Common myeloid progenitor, CD34-positive (primary cell): Measurements from ENCODE around the gene CPT1C. TPM values are rescaled to one million over a fixed set of nuclear protein-coding genes. Genes with fewer than 3 reads are reported as not detected.
A peak's percentile ranks its signal among the peaks of the same experiment; 100 is the strongest.

Experiments used
- CTCF ChIA-PET: fragments of 350-600 bp; sonication (Branson Sonifier 250); formaldehyde crosslinking; loops from one replicate; lab custom pipeline; 2021; ENCODE audit warnings: antibody characterized with exemption; lab: Charles Lee
- POLR2A ChIA-PET: fragments of 350-600 bp; sonication (Branson Sonifier 250); formaldehyde crosslinking; loops from one replicate; lab custom pipeline; 2021; ENCODE audit warnings: antibody characterized with exemption; lab: Charles Lee
- DNase-seq, 3 donors: peaks; one replicate each; pipeline versions ENCODE4 v3.0.0 to v3.0.0-alpha.2; 2013
- H3K27ac ChIP-seq, 2 experiments: 1 replicate in 1 of 2; 2 replicates in 1 of 2; pipeline ENCODE4 v1.7.0; 2013; ENCODE audit warnings: inconsistent platforms in 2 of 2, low read length in 2 of 2, mild to moderate bottlenecking in 2 of 2, low read depth in 1 of 2, moderate library complexity in 1 of 2; ENCODE audit not compliant: severe bottlenecking in 2 of 2, insufficient read depth in 1 of 2, poor library complexity in 1 of 2
- H3K27me3 ChIP-seq, 5 experiments: replicated peaks in 2 of 5; 1 replicate in 3 of 5; 2 replicates in 2 of 5; pipeline versions ENCODE4 v1.6.1 to v1.7.0; 2013; ENCODE audit warnings: low read length in 4 of 5, mild to moderate bottlenecking in 2 of 5, moderate library complexity in 2 of 5, inconsistent platforms in 1 of 5; ENCODE audit not compliant: insufficient read depth in 5 of 5, control insufficient read depth in 4 of 5
- H3K36me3 ChIP-seq, 4 experiments: 1 replicate in 2 of 4; 2 replicates in 2 of 4; pipeline versions ENCODE4 v1.6.1 to v1.7.0; 2013; ENCODE audit warnings: low read length in 3 of 4, control low read depth in 1 of 4, mild to moderate bottlenecking in 1 of 4; ENCODE audit not compliant: control insufficient read depth in 4 of 4, insufficient read depth in 4 of 4
- H3K4me1 ChIP-seq, 4 experiments: 1 replicate in 3 of 4; 2 replicates in 1 of 4; pipeline versions ENCODE4 v1.6.1 to v1.7.1; 2013; ENCODE audit warnings: low read length in 3 of 4, mild to moderate bottlenecking in 3 of 4, control low read depth in 1 of 4, inconsistent platforms in 1 of 4, moderate library complexity in 1 of 4; ENCODE audit not compliant: control insufficient read depth in 4 of 4, insufficient read depth in 4 of 4; ENCODE audit errors: control extremely low read depth in 1 of 4
- H3K4me3 ChIP-seq, 7 experiments: 1 replicate in 4 of 7; 2 replicates in 3 of 7; pipeline versions ENCODE4 v1.5.1 to v1.7.0; 2013; ENCODE audit warnings: mild to moderate bottlenecking in 7 of 7, low read length in 6 of 7, moderate library complexity in 6 of 7, inconsistent platforms in 2 of 7, low read depth in 2 of 7, control low read depth in 1 of 7; ENCODE audit not compliant: insufficient read depth in 4 of 7, control insufficient read depth in 1 of 7; ENCODE audit errors: extremely low read depth in 1 of 7
- H3K9me3 ChIP-seq, 5 experiments: 1 replicate in 4 of 5; 2 replicates in 1 of 5; pipeline versions ENCODE4 v1.6.1 to v1.7.1; 2013; ENCODE audit warnings: low read length in 4 of 5, mild to moderate bottlenecking in 2 of 5, inconsistent platforms in 1 of 5, low read depth in 1 of 5, moderate library complexity in 1 of 5; ENCODE audit not compliant: control insufficient read depth in 4 of 5, insufficient read depth in 2 of 5; ENCODE audit errors: control extremely low read depth in 1 of 5
- WGBS: methylation state at CpG from one replicate; pipeline ENCODE4 v1.1.5; 2013; ENCODE audit not compliant: insufficient coverage; 5-methylcytosine and 5-hydroxymethylcytosine counted together
- polyA plus RNA-seq: library from polyadenylated mRNA; unstranded; fragments of 120-200 nt; gene quantifications from one replicate; pipeline ENCODE4 v1.2.1, GENCODE V29; 2013

The CPT1C gene
- 0.78 TPM for polyA plus RNA-seq

- Histone ChIP-seq H3K27me3 (peaks cover 0 to 38% (median 23%) of the 10 kb centered on the region in 5 experiments), H3K27ac (no peak within 1 kb of the TSS), H3K4me3 (peak within 1 kb of the TSS in 4 of 7 experiments; percentile 3 to 59 (median 22)), H3K4me1 (peaks cover 0 to 48% (median 29%) of the 10 kb centered on the region in 4 experiments), H3K36me3 (peaks cover 0 to 37% (median 15%) of the 10 kb centered on the region in 4 experiments), H3K9me3 (no peaks in the 10 kb centered on the region)
- 8% methylated on average over 26 of the region's 38 CpGs for WGBS
- DNase-seq, result peak in 1 of 3 donors; percentile 46
- CTCF ChIA-PET, result interaction anchor here (0.5 to 2.5 kb wide), 7 partner anchors 9 to 76 kb away, joined by 3 to 8 read pairs (median 3); partner anchors contain the start of gene AP2A1
- POLR2A ChIA-PET, result interaction anchor here (1.4 kb wide), 1 partner anchor 14 kb away, joined by 3 read pairs; no protein-coding TSS in a partner anchor
These were observed at the start of gene CPT1C for GRCh38 chr19:49690656-49691242. CPT1C (plus strand) TSS chr19:49691116; CDS start chr19:49692253, 1,137 bp downstream.

- Histone ChIP-seq H3K4me1 (peaks cover 12 to 43% (median 41%) of the 10 kb centered on the region in 4 experiments), H3K4me3 (peak within 1 kb of the TSS; percentile 91 to 99 (median 95)), H3K9me3 (no peaks in the 10 kb centered on the region), H3K27ac (peak within 1 kb of the TSS; percentile 98 to 99), H3K36me3 (peaks cover 7 to 27% (median 14%) of the 10 kb centered on the region in 4 experiments), H3K27me3 (no peaks in the 10 kb centered on the region)
- POLR2A ChIA-PET, result interaction anchor here (1.1 to 3.2 kb wide), 4 partner anchors 14 to 50 kb away, joined by 4 to 28 read pairs (median 7); partner anchors contain the start of genes BCL2L12, IRF3 and PRR12
- DNase-seq, result peak; percentile 99 to 100 (median 100)
- CTCF ChIA-PET, result interaction anchor here (0.9 kb wide), 1 partner anchor 37 kb away, joined by 4 read pairs; no protein-coding TSS in a partner anchor
- 0% methylated on average over 68 of the region's 87 CpGs for WGBS
These were observed 49.0 kb upstream of the CPT1C start, which contains the start of gene SCAF1 for GRCh38 chr19:49641688-49642491. SCAF1 (plus strand) TSS chr19:49642209; CDS start chr19:49645027, 2,818 bp downstream.

- DNase-seq, result peak in 1 of 3 donors; percentile 26
- Histone ChIP-seq H3K27ac (peak overlapping the region; percentile 98 to 99), H3K4me1 (peaks cover 12 to 43% (median 41%) of the 10 kb centered on the region in 4 experiments), H3K36me3 (peaks cover 10 to 33% (median 20%) of the 10 kb centered on the region in 4 experiments), H3K4me3 (peak overlapping the region; percentile 91 to 99 (median 95)), H3K27me3 (no peaks in the 10 kb centered on the region), H3K9me3 (no peaks in the 10 kb centered on the region)
- POLR2A ChIA-PET, result interaction anchor here (0.6 to 3.2 kb wide), 5 partner anchors 10 to 51 kb away, joined by 4 to 28 read pairs (median 6); partner anchors contain the start of genes BCL2L12, IRF3 and PRR12
- CTCF ChIA-PET, result interaction anchor here (0.7 to 1.5 kb wide), 4 partner anchors 20 to 36 kb away, joined by 3 to 10 read pairs (median 4); no protein-coding TSS in a partner anchor
- WGBS, result 15% methylated on average over 5 of the region's 5 CpGs
These were observed 48.4 kb upstream of the CPT1C start for GRCh38 chr19:49642492-49643035.

- ChIA-PET POLR2A (no interaction called here), CTCF (interaction anchor here (0.7 to 2.1 kb wide), 8 partner anchors 14 to 33 kb away, joined by 3 to 10 read pairs (median 4); partner anchors contain the start of gene PRMT1)
- peak overlapping the region in 2 of 7 experiments; percentile 93 to 99 for H3K4me3 ChIP-seq
- H3K9me3 ChIP-seq, result no peaks in the 10 kb centered on the region
- no peaks in the 10 kb centered on the region for H3K27me3 ChIP-seq
- H3K36me3 ChIP-seq, result peaks cover 10 to 33% (median 22%) of the 10 kb centered on the region in 4 experiments
- 100% methylated on average over 1 of the region's 2 CpGs for WGBS
- H3K27ac ChIP-seq, result peak overlapping the region in 1 of 2 experiments; percentile 99
- H3K4me1 ChIP-seq, result peaks cover 12 to 34% (median 33%) of the 10 kb centered on the region in 4 experiments
- DNase-seq, result no peak
These were observed 47.5 kb upstream of the CPT1C start for GRCh38 chr19:49643466-49643865.

GRCh38 chr19:49645592-49645991, 45.3 kb upstream of the CPT1C start:
- POLR2A ChIA-PET, result no interaction called here
- Histone ChIP-seq H3K9me3 (no peaks in the 10 kb centered on the region), H3K4me3 (no peak overlapping the region), H3K27ac (no peak overlapping the region), H3K4me1 (peaks cover 12 to 22% (median 21%) of the 10 kb centered on the region in 4 experiments), H3K36me3 (peaks cover 10 to 49% (median 35%) of the 10 kb centered on the region in 4 experiments), H3K27me3 (no peaks in the 10 kb centered on the region)
- 97% methylated on average over 9 of the region's 11 CpGs for WGBS
- no peak for DNase-seq
- CTCF ChIA-PET, result interaction anchor here (1.0 to 2.1 kb wide), 3 partner anchors 12 to 27 kb away, joined by 4 to 5 read pairs (median 5); no protein-coding TSS in a partner anchor

GRCh38 chr19:49645995-49646394, 44.9 kb upstream of the CPT1C start:
- H3K4me3 ChIP-seq, result no peak overlapping the region
- ChIA-PET CTCF (no interaction called here), POLR2A (no interaction called here)
- H3K27ac ChIP-seq, result no peak overlapping the region
- no peak for DNase-seq
- no peaks in the 10 kb centered on the region for H3K27me3 ChIP-seq
- no peaks in the 10 kb centered on the region for H3K9me3 ChIP-seq
- H3K36me3 ChIP-seq, result peaks cover 10 to 51% (median 36%) of the 10 kb centered on the region in 4 experiments
- 99% methylated on average over 10 of the region's 13 CpGs for WGBS
- H3K4me1 ChIP-seq, result peaks cover 12 to 19% (median 18%) of the 10 kb centered on the region in 4 experiments
